Midbrain (tissue), 1 donor: ENCODE data around the gene AP4B1.

Experiments
- DNase-seq: peaks from one replicate; lab custom pipeline; 2025; lab: John Stamatoyannopoulos, UW

The AP4B1 gene

DNA sequence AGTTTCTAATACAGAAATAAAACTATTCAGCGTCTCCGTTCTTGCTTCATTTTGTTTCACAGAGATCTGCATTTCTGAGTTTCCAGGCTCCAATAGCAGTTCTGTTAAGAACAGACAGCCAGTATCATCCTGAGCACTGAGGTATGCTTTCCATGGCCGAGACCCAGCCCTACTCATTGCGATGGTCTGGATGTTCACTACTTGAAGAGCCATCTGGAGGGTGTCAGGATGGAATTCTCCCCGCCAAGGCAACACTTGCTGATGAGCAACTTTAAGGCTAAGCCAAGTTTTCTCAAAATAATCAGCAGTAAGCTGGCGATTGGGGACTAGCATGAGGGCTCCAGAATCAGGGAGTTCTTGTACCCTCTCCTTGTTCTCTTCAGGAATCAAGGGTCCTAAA is 9.5 kb downstream of the AP4B1 start:
- no peak for DNase-seq

GRCh38 chr1:113893267-113893666 is 11.3 kb downstream of the AP4B1 start:
- DNase-seq = no peak

GRCh38 chr1:113891631-113892220 is 12.9 kb downstream of the AP4B1 start:
- no peak for DNase-seq

DNA sequence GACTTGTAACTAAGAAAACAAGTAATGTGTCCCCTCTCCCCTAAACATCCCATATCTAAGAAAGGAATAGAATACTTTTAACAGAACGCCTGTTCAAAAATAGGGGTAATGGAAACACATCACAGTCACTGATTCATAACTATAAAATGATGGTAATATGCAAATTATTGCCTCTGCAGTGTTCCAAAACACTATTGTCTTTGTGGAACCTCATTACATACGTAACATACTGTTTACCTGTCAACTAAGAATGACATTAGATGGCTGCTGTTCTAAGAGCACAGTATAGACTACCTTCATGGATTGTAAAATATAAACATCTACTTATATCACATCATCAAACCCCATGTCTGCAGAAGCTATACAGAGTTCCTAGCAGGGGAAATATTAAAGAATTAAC is 13.8 kb downstream of the AP4B1 start:
- DNase-seq = no peak

DNA sequence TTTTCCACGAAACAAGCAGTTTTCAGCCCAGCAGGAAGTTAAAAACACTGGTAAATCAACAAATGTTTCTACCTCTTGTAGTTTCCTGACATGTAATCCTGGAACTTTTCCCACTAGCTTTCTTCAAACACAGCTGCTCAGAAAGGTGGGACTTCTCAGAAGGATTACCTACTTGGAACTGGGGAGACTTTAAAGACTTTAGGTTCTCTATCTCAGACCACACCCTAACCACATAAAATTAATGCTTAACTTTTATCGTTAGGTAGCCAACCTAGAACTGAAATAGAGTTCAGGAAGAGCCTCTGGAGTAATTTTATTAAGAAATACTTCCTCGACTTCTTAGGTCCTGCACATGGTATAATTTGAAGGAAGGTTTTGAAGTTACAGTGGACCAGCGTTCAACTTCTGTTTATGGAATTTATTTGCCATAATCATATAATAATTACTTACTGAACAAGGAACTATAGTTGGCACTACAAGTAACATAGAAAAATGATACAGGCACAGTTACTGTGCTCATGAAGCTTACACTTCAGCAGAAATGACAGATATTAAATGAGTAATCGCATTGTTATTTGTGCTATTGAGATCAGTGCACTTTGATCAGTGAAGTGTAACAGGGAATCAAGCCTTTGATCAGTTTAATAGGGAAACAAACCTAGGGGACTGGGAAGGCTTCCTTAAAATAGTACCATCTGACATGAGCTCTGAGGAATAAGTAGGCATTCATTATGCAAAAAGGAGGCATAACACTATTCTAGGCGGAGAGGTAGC is 17.0 kb downstream of the AP4B1 start, which contains the start of gene BCL2L15:
BCL2L15 (minus strand) TSS at position 180 of the 774 bp plus-strand sequence. CDS start 206 bp downstream, outside the sequence.
- DNase-seq = no peak

DNA sequence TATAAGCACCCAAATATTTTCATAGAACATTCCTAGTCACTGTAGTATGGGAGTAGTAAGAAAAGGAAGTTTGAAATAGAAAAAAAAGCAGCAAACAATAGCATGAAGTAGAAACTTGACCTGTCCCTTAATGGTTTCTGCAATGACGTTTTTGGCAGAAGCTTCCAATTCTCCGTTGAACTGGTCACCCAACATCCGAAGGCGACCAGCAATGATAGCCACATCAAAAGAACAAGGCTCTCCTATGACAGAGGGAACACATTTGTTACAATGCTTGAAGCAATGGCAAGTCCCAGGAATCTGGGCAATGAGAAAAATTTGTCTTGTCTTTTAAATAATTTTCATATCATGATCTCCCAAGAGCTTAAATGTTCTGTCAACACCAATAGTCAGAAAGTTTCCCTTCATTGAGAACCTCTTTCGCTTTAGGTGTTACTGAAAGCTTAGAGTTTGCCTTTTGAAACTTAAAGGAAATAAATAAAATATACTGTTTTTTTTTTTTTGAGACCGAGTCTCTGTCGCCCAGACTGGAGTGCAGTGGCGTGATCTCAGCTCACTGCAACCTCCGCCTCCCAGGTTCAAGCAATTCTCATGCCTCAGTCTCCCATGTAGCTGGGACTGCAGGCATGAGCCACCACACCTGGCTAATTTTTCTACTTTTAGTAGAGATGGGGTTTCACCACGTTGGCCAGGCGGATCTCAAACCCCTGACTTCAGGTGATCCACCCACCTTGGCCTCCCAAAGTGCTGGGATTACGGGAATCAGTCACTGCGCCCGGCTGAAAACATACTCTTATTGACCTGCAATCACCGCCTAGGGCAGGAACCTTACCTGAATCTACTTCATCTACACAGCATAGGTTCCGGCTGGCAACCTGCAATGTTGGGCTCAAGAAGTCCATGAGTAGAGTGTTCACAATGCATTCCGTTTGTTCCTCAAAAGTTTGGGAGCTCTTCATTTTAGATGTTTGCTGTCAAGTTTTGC is 17.9 kb downstream of the AP4B1 start:
- no peak for DNase-seq

- DNase-seq = no peak
These were observed 22.9 kb downstream of the AP4B1 start for GRCh38 chr1:113881661-113882060.

DNA sequence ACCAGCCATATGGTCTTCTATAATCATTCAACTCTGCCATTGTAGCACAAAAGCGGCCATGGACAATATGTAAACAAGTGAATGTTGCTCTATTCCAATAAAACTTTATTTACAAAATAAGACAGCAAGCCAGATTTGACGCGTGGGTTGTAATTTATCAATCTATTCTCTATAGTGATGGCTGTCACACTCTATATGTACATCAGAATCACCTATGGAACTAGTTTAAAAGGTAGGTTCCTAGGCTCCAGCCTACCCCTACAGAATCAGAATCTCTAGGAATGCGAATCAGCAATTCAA is 24.9 kb downstream of the AP4B1 start:
- DNase-seq = no peak

DNA sequence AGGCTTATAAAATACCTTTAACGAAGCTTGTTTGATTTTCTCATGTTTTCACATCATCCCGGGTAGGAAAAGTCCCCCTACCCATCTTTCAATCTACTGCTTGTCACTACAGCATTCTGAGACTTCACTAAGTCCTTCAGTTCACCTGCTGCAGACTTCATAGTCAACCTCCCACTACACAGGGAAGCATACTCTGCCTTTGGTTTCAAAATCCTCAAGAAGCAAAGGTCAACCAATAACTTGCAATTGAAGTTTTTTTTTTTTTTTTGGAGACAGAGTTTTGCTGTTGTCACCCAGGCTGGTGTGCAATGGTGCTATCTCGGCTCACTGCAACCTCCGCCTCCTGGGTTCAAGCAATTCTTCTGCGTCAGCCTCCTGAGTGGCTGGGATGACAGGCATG is 28.4 kb downstream of the AP4B1 start:
- no peak for DNase-seq

- no peak for DNase-seq
These were observed 28.9 kb downstream of the AP4B1 start for GRCh38 chr1:113875714-113876113.

DNA sequence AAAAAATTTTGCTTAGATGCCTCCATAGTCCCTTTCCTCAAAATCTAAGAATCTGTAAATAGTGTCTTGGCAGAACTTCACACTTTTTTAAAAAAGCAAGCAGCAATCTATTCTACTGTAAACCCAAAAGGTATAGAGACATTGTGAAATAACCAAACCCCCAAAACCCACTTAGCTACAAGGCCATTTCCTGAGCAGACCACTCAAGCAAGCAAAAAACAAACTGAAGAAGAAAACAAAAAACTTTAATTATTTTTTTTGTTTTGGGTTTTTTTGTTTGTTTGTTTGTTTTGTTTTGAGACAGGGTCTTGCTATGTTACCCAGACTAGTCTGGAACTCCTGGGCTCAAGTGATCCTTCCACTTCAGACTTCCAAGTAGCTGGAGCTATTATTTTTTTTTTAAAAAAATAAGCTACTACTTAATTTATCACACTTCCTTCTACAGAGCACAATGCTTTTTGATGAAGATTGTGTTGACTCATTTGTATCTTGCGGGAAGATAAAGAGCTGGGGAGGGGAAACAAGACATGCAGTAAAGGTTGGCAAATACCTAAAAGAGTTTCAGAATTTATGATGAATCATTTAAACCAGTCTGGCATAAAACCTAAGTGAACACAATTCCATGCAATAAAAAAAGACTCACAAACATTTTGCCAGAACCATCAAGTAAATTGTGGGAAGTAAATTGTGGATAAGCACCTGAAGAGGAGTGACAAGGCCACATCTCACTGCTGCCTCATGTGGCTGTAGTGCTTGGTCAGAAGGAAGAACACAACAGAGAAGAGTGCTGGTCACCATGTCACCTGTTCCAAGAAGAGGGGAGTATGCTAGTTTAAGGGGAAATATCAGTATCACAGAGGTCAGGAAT is 30.4 kb downstream of the AP4B1 start:
- no peak for DNase-seq

- DNase-seq = no peak
These were observed 32.2 kb downstream of the AP4B1 start for GRCh38 chr1:113872219-113872935.

DNA sequence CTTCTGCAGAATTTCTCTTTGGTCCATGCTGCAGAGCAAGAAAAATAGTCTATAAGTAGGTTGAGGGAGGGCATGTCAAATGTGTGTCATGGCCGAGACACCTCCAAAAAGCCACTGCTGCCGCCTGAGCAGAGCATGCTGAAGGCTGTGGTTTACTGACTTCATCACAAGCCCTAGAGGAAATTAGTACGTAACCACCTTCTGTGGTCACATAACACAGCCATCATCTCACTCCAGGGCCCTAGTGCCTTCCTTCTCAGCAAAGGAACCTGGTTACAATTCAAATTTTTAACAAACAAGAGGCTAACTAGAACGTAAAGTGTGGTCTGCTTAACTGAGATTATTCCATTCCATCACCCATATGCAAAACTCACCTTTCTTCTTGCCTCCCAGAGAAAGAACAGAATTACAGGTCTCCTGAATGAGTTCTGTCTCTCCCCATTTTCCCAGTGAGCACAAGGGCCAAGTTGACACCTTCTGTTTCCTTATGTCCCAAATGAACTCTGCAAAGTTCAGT is 32.9 kb downstream of the AP4B1 start, which contains the start of gene PTPN22:
PTPN22 (minus strand) TSS at position 116 of the 517 bp plus-strand sequence.
- no peak for DNase-seq

GRCh38 chr1:113870778-113871177 is 33.8 kb downstream of the AP4B1 start:
- no peak for DNase-seq

DNA sequence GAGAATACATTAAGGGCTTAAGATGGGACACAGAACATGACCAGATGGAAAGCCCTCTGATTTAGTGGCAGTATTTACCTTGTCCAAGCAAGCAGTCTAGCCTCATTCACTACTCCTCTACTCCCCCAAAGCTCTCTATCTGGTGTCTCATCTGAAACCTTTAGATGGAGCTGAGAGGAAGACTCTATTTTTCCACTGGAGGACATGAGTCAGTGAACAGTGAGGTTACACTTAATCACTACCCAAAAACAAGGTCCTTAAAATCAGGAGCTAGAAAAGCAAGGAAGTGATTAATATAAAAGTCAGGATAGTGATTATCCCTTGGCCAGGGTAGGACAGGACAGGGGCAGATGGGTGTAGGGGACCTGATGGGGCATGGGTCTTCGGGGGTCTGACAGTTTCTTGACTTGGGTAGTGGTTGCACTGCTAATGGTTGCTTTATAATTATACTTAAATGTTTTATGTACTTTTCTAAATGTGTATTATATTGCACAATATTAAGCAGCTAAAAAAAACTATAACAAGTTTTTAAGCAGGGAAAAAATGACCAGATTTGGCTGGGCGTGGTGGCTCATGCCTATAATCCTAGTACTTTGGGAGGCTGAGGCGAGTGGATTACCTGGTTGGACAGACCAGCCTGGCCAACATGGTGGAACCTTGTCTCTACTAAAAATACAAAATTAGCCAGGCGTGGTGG is 36.1 kb downstream of the AP4B1 start:
- DNase-seq = no peak

- DNase-seq = no peak
These were observed 43.0 kb downstream of the AP4B1 start for GRCh38 chr1:113861641-113862040.

GRCh38 chr1:113860891-113861290 is 43.7 kb downstream of the AP4B1 start:
- no peak for DNase-seq

DNA sequence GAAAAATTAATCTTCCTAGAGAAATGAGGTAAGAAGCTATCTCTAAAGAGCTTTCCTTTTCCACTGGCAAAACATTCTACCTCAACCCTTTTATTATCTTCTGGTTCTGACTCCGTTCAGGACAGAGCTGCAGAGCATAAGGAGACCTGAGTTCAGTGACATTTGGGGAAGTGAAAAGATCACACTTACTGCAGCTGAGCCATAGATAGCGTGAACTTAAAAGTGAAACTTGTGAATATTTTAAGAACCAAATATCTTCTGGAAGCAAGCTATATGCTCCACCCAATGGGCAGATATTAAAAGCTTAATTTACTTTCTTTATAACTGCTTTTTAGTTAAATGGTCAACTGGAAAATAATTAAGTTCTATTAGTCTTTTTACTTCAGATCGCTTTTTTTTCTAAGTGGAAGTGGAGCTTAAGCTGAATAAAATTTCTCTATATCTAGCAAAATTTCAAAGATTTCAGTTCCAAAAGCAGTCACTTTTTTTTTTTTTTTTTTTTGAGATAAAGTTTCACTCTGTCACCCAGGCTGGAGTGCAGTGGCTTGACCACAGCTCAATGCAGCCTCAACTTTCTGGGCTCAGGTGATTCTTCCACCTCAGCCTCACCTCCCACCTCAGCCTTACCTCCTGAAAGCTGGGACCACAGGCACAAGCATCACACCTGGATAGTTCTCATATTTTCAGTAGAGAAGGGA is 45.0 kb downstream of the AP4B1 start:
- DNase-seq = no peak

DNA sequence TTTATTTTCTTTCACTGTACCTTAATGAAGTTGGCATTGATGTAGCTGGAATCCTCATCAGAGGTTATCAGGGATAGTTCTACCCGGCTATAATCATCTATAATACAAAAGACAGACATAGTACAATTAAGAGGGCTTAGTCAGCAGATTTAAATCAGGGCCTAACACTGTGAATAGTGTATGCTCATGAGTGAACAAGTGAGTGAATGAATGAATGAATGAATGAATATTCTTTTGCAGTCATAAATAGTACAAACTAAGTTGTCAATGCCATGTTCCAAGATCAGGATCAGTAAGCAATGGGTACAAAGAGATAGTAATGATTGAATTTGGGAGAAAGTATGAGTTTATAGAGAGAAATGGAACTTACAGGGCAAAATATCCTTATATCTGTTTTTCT is 45.6 kb downstream of the AP4B1 start:
- DNase-seq = no peak
